GM12878 (cell line): ENCODE data around the gene SLC12A2. TPM values are rescaled to one million over a fixed set of nuclear protein-coding genes. Genes with fewer than 3 reads are reported as not detected.

Experiments
- ATAC-seq: fragments of 200-7000 bp; cut with Tn5 transposase; 3 replicates; pipeline ENCODE4 v1.9.1; 2020; ENCODE audit warnings: mild to moderate bottlenecking, moderate library complexity
- BruUV-seq: library from RNA; stranded (reverse); fragments of 400-500 nt; replicated peaks from 2 replicates; lab custom pipeline; 2021; lab: Mats Ljungman, UMichigan
- CTCF ChIA-PET: fragments of 300-600 bp; sonication (Branson Sonifier 250); formaldehyde crosslinking; extraction: SDS; loops from one replicate; lab custom pipeline; 2021; ENCODE audit warnings: inconsistent platforms; lab: Yijun Ruan, JAX
- POLR2A ChIA-PET: fragments of 350-600 bp; formaldehyde crosslinking; extraction: SDS; loops from one replicate; lab custom pipeline; 2021; ENCODE audit warnings: inconsistent platforms; lab: Charles Lee
- RAD21 ChIA-PET: fragments of 300-600 bp; sonication (Branson Sonifier 250); formaldehyde crosslinking; loops from one replicate; lab custom pipeline; 2023; ENCODE audit warnings: antibody characterized with exemption; ENCODE audit not compliant: unreplicated experiment; lab: Charles Lee
- SMC1A ChIA-PET: fragments of 300-600 bp; sonication (Branson Sonifier 250); formaldehyde crosslinking; loops from one replicate; lab custom pipeline; 2023; ENCODE audit not compliant: unreplicated experiment, uncharacterized antibody; lab: Charles Lee
- DNase-seq: peaks from one replicate; pipeline ENCODE4 v3.0.0-alpha.2; 2011; ENCODE audit warnings: low read depth, low spot score
- FAIRE-seq: peaks from 3 replicates; lab custom pipeline; 2011; peaks lifted over from hg19 to GRCh38; lab: Jason Lieb, UNC
- H2AFZ ChIP-seq: 2 replicates; pipeline ENCODE4 v1.6.0; 2011; ENCODE audit warnings: low read depth, low read length, control low read depth; ENCODE audit not compliant: control insufficient read depth
- H3K27ac ChIP-seq: 2 replicates; pipeline ENCODE4 v1.5.1; 2011; ENCODE audit warnings: control low read depth; ENCODE audit not compliant: control insufficient read depth, insufficient read depth
- H3K27me3 ChIP-seq, 2 experiments: replicated peaks in 1 of 2; 2 replicates each; pipeline versions ENCODE4 v1.6.0 to v1.6.1; 2011; ENCODE audit warnings: low read length in 1 of 2; ENCODE audit not compliant: control insufficient read depth in 2 of 2, insufficient read depth in 2 of 2
- H3K36me3 ChIP-seq, 2 experiments: 2 replicates each; pipeline ENCODE4 v1.5.1; 2011; ENCODE audit warnings: low read length in 1 of 2; ENCODE audit not compliant: control insufficient read depth in 2 of 2, insufficient read depth in 2 of 2
- H3K4me1 ChIP-seq: 2 replicates; pipeline ENCODE4 v1.6.1; 2011; ENCODE audit warnings: mild to moderate bottlenecking, low read length, moderate library complexity, mixed read lengths; ENCODE audit not compliant: control insufficient read depth, insufficient read depth
- H3K4me2 ChIP-seq: 2 replicates; pipeline ENCODE4 v1.6.0; 2011; ENCODE audit warnings: control low read depth; ENCODE audit not compliant: control insufficient read depth, insufficient read depth
- H3K4me3 ChIP-seq: fragments of 200-600 bp; sonication (generic); 2 replicates; pipeline ENCODE4 v1.5.1; 2016
- H3K79me2 ChIP-seq: 2 replicates; pipeline ENCODE4 v1.6.0; 2011; ENCODE audit warnings: low read length; ENCODE audit not compliant: control insufficient read depth, insufficient read depth
- H3K9ac ChIP-seq: 2 replicates; pipeline ENCODE4 v1.8.0; 2011; ENCODE audit warnings: low read length, control low read depth, mixed read lengths; ENCODE audit not compliant: control insufficient read depth, insufficient read depth
- H3K9me3 ChIP-seq: replicated peaks from 3 replicates; pipeline ENCODE4 v1.5.1; 2011; ENCODE audit warnings: mild to moderate bottlenecking, low read length; ENCODE audit not compliant: control insufficient read depth, insufficient read depth
- H4K20me1 ChIP-seq: 2 replicates; pipeline ENCODE4 v1.6.0; 2011; ENCODE audit not compliant: control insufficient read depth, insufficient read depth
- BACH1 ChIP-seq: fragments of 450-650 bp; IDR thresholded peaks from 2 replicates; pipeline ENCODE4 v1.6.1; 2017; ENCODE audit warnings: mild to moderate bottlenecking, borderline replicate concordance
- HDAC2 ChIP-seq: fragments of 200-600 bp; sonication (generic); IDR thresholded peaks from 2 replicates; pipeline ENCODE4 v1.6.1; 2017
- NR2C1 ChIP-seq: fragments of 450-650 bp; IDR thresholded peaks from 2 replicates; pipeline ENCODE4 v1.6.1; 2017; ENCODE audit warnings: antibody characterized with exemption, mild to moderate bottlenecking, moderate library complexity
- NR2F1 ChIP-seq: fragments of 450-650 bp; conservative IDR thresholded peaks from 2 replicates; pipeline ENCODE4 v1.6.1; 2017; ENCODE audit warnings: mild to moderate bottlenecking
- SPI1 ChIP-seq: IDR thresholded peaks from 2 replicates; pipeline ENCODE4 v1.6.1; 2011; ENCODE audit warnings: low read depth, mild to moderate bottlenecking, low read length, moderate library complexity, borderline replicate concordance; ENCODE audit not compliant: insufficient read depth
- WGBS: methylation state at CpG from one replicate; pipeline ENCODE4 v1.1.6; 2016; ENCODE audit warnings: low lambda C conversion rate; ENCODE audit not compliant: insufficient replicate concordance, insufficient coverage; ENCODE audit errors: missing lambda C conversion rate; 5-methylcytosine and 5-hydroxymethylcytosine counted together
- in situ Hi-C: fragments of 300-500 bp; cut with MboI; formaldehyde crosslinking; loops from 9 replicates; pipeline ENCODE4 v1.14.3; 2018; ENCODE audit warnings: mixed read lengths
- intact Hi-C: fragments of 100-400 bp; cut with micrococcal nuclease; formaldehyde crosslinking; loops from one replicate; pipeline ENCODE4 v1.14.2; 2022; ENCODE audit not compliant: unreplicated experiment
- polyA plus RNA-seq, 11 experiments: library from polyadenylated mRNA; depleted of rRNA in 4 of 11; unstranded in 6 of 11; stranded (reverse) in 5 of 11; fragments of >200 nt; fragmentation: Nextera tagmentation in 4 of 11; fragmentation: Illumina TruSeq in 1 of 11; extraction: Ambion mirVana in 4 of 11; extraction: Trizol in 1 of 11; gene quantifications; 1 replicate in 1 of 11; 2 replicates in 10 of 11; pipeline versions ENCODE4 v1.2.1 to v1.2.3, GENCODE V29; 2011 to 2016; ENCODE audit warnings: inconsistent platforms in 2 of 11, missing spikeins in 2 of 11, low read depth in 1 of 11
- total RNA-seq, 4 experiments: library from RNA; depleted of rRNA in 3 of 4; stranded (reverse); fragments of >200 nt in 3 of 4; fragmentation: Illumina TruSeq in 1 of 4; extraction: Trizol in 1 of 4; gene quantifications; 2 replicates each; pipeline versions ENCODE4 v1.2.1 to v1.2.3, GENCODE V29; 2013 to 2021
- TF ChIP-seq, protein P1 (sequence below): fragments of 450-650 bp; IDR thresholded peaks from 2 replicates; pipeline ENCODE4 v1.6.1; 2017; ENCODE audit warnings: mild to moderate bottlenecking, low read depth, inconsistent platforms; ENCODE audit not compliant: poor library complexity, severe bottlenecking

Gene SLC12A2
- total and polyA plus RNA-seq, 10 of the 15 experiments (the other 5 are each of a cell fraction or from before 2014, with no cell fraction given) = 5.1 to 21.8 (median 10.5) TPM

DNA sequence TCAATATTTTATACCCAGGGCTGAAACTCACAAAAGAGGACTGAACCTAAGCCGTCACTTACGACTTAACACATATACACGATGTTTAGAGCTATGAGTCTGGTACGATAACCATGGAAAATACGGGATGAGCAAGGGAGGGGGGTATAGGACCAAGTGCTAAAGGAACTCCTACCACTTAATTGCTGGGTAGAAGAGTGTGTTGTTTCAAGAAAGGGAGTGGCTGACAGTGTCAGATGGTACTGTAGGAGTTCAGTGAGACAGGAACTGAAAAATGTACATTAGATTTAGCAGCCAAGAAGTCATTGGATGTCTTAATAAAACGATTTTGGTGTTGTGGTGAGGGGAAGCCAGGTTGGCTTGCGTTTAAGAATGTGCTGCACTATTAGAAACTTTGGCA lies 21.6 kb downstream of the SLC12A2 start:
- POLR2A ChIA-PET = no interaction called here
- RAD21 ChIA-PET = no interaction called here
- TF ChIP-seq NR2F1 (no peak), SPI1 (peak; percentile 4; the same call in 1 of the 2 replicates), NR2C1 (no peak), BACH1 (0 out of 2 replicates have a peak, but pooled peaks have one; percentile 18), HDAC2 (no peak)
- TF ChIP-seq, protein P1, sequence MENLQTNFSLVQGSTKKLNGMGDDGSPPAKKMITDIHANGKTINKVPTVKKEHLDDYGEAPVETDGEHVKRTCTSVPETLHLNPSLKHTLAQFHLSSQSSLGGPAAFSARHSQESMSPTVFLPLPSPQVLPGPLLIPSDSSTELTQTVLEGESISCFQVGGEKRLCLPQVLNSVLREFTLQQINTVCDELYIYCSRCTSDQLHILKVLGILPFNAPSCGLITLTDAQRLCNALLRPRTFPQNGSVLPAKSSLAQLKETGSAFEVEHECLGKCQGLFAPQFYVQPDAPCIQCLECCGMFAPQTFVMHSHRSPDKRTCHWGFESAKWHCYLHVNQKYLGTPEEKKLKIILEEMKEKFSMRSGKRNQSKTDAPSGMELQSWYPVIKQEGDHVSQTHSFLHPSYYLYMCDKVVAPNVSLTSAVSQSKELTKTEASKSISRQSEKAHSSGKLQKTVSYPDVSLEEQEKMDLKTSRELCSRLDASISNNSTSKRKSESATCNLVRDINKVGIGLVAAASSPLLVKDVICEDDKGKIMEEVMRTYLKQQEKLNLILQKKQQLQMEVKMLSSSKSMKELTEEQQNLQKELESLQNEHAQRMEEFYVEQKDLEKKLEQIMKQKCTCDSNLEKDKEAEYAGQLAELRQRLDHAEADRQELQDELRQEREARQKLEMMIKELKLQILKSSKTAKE = no peak
- H3K9ac ChIP-seq = no peak overlapping the region
- no TSS peak for BruUV-seq
- no peak for DNase-seq
- no peaks in the 10 kb centered on the region for H3K4me1 ChIP-seq
- peaks cover 2 to 4% of the 10 kb centered on the region in 2 experiments; a peak in 3 of 4 replicates for H3K36me3 ChIP-seq
- intact Hi-C loops (no loop called here), in situ Hi-C loops (no loop called here)
- peaks cover 9% of the 10 kb centered on the region for H3K79me2 ChIP-seq
- ATAC-seq = peak; percentile 61
- no peaks in the 10 kb centered on the region for H4K20me1 ChIP-seq
- CTCF ChIA-PET = no interaction called here
- no peak overlapping the region for H3K4me2 ChIP-seq
- H3K27me3 ChIP-seq = no peaks in the 10 kb centered on the region
- no peak overlapping the region for H3K4me3 ChIP-seq
- no peak for FAIRE-seq
- H3K9me3 ChIP-seq = peaks cover 1% of the 10 kb centered on the region; the same call in 1 of the 3 replicates
- SMC1A ChIA-PET = interaction anchor here (0.6 to 2.1 kb wide), 4 partner anchors 10 to 1458 kb away, joined by 3 to 5 read pairs (median 4); no protein-coding TSS in a partner anchor
- H3K27ac ChIP-seq = no peak overlapping the region
- WGBS = 70% methylated on average over 7 of the region's 7 CpGs
- H2AFZ ChIP-seq = no peak overlapping the region
